Upper lobe of left lung (tissue), 4 donors: ENCODE measurements around the gene ATG7.

Experiments
- CTCF ChIP-seq, 6 experiments: fragments of 450-650 bp in 4 of 6; fragments of 200-600 bp in 2 of 6; sonication (generic) in 2 of 6; IDR thresholded peaks; one replicate each; pipeline ENCODE4 v1.5.1; 2016 to 2019; ENCODE audit warnings: antibody characterized with exemption in 6 of 6
- EP300 ChIP-seq, 4 donors: sonication (generic); formaldehyde crosslinking; IDR thresholded peaks; one replicate each; pipeline ENCODE4 v1.5.1; 2017; ENCODE audit warnings: antibody characterized with exemption in 4 of 4, control low read depth in 2 of 4
- POLR2A ChIP-seq, 4 donors: fragments of 450-650 bp; IDR thresholded peaks; one replicate each; pipeline ENCODE4 v1.5.1; 2016 to 2017; ENCODE audit warnings: antibody characterized with exemption in 4 of 4, mild to moderate bottlenecking in 2 of 4
- POLR2AphosphoS5 ChIP-seq, 2 donors: sonication (generic); formaldehyde crosslinking; IDR thresholded peaks; one replicate each; pipeline ENCODE4 v1.5.1; 2017; ENCODE audit warnings: antibody characterized with exemption in 2 of 2

- no peak for TF ChIP-seq CTCF (IDR thresholded peaks at IDR 0.05)
- TF ChIP-seq POLR2AphosphoS5 (IDR thresholded peaks at IDR 0.05), result no peak
- no peak for TF ChIP-seq POLR2A (IDR thresholded peaks at IDR 0.05)
- TF ChIP-seq EP300 (IDR thresholded peaks at IDR 0.05), result no peak
These were observed 291.6 kb downstream of the ATG7 start for GRCh38 chr3:11563865-11564185.
